HG02763 (cell line): ENCODE results near the gene RASA4B.
"Not testable (repeated sequence)": the region's sequence is repeated elsewhere in the genome, so short reads cannot be mapped to it uniquely, and the experiment has no call there.

Experiments
- ATAC-seq: cut with Tn5 transposase; IDR thresholded peaks from one replicate; pipeline ENCODE4 v1.9.1; 2021; ENCODE audit warnings: mild to moderate bottlenecking, moderate library complexity; ENCODE audit not compliant: unreplicated experiment

The RASA4B gene

DNA sequence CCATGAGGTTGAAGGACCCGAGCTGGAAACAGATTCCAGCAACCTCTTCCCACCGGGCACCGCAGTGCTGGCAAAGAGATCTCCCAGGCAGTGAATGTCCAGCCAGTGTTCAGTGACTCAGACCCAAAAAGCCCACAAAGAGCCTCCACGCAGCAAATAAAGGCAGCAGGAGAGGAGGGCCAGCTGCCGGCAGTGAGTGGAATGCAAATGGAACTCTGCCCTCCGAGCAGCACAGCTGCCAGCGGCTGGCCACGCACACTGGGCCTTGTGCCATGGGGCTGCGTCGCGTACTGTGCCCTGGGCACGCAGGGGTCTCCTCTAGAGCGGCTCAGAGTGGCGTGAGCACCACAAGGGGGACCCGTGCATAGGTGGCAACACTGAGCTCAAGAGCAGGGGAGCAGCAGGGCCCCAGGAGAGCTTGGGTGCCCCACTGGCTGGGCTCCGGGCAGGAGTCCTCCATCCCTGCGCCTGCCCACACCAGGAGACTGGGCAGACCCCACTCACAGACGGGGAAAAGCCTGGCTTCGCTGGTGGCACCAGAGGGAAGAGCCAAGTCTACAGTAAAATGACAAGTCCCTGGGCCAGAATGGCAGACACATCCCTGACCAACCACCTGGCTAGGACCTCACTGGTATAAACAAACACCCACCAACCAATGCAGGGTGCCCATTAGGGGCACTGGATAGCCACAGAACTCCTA is 42.7 kb downstream of the RASA4B start:
- ATAC-seq, result not testable (repeated sequence)

DNA sequence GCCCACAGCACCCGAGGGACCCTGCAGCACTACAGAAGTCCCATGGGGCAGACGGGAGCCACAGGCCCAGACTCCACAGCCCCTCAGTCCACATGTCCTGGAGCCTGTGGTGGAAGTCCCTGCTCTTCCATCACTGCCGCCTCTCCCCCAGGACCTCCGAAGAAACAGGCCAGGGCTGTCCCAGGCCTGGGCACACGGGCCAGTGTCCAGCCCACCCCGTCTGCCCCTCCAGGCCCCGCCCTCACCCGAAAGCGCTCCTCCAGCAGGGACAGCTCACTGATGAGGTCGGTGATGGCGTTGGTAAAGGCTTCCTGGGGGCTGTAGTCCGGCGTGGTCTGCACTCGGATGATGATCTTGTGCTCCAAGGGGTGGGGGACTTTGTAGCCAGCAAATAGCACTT is 43.5 kb downstream of the RASA4B start:
- ATAC-seq, result not testable (repeated sequence)

DNA sequence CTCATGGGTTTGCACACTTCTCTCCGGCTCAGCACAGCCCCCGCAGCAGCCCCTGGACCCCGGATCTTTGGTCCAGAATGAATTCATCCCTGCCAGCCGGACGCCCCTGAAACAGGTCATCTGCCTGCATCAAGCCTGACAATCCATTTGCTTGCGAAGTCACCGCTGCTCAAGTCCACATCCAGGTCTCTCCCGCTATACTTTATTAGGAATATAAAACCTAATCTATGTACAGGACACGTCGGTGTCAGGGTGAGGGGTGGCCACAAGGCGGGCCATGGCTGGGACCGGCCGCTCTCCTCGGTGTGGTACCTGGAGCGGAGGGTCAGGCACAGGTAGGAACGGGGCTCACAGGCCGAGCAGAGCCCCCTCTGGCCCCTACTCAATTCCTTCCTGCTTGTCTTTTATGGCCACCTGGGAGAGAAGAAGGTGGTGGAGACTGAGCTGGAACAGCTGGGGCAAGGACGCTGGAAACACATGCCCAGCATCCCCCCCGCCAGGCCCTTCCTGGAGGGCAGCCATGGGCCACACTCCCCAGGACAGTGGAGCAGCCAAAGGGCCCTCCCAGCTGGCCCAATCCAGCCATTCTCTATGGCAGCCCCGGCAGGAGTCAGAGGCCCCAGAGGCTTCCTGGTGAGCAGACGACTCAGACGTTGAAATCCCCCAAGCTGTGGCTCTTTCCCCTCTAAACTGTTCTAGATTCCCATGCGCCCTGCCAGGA is 44.1 kb downstream of the RASA4B start:
- no peak for ATAC-seq

DNA sequence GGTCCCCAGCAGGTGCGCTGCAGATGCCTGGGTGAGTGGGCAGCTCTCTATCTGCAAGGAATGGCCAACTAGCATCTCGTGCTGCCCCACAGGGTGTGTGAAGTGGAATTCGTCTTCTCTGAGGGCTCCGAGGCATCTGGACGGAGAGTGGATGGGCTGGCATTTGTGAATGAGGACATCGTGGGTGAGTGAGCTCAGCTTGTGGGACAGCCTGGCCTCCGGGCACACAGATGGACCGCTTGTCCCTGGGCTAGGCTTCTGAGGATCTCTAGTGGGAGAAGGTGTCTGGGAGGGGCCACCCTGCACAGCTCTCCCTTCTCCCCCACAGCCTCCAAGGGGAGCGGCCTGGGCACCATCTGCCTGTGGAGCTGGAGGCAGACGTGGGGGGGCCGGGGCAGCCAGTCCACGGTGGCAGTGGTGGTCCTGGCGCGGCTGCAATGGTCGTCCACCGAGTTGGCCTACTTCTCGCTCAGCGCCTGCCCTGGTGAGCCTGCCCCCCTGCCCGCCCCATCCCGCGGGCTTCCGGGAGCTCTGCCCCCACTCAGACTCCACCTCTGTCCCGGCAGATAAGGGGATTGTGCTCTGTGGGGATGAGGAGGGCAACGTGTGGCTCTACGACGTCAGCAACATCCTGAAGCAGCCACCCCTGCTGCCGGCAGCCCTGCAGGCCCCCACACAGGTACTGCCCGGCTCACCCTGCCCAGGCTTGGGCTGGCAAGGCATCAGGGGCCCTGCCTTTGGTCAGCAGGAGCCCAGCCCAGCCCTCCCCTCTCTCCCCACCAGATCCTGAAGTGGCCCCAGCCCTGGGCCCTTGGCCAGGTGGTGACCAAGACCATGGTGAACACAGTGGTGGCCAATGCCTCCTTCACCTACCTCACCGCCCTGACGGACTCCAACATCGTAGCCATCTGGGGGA is 45.2 kb downstream of the RASA4B start:
- ATAC-seq, result no peak

DNA sequence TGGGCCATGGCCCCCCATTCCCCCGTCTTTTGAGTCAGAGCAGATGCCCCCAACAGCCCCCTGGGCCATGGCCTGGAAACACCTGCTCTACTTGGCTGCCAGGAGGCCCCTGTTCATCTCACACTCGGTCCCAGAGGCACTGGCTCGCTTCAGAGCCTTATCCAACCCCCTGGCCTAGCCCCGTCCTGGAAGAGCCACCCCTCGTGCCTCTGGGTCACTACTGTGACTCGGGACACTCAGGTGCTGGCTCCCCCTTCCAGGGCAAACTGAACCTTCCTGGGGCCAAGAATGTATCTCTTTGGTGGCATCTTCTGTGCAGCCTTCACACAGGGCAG is 45.8 kb downstream of the RASA4B start:
- ATAC-seq, result no peak

DNA sequence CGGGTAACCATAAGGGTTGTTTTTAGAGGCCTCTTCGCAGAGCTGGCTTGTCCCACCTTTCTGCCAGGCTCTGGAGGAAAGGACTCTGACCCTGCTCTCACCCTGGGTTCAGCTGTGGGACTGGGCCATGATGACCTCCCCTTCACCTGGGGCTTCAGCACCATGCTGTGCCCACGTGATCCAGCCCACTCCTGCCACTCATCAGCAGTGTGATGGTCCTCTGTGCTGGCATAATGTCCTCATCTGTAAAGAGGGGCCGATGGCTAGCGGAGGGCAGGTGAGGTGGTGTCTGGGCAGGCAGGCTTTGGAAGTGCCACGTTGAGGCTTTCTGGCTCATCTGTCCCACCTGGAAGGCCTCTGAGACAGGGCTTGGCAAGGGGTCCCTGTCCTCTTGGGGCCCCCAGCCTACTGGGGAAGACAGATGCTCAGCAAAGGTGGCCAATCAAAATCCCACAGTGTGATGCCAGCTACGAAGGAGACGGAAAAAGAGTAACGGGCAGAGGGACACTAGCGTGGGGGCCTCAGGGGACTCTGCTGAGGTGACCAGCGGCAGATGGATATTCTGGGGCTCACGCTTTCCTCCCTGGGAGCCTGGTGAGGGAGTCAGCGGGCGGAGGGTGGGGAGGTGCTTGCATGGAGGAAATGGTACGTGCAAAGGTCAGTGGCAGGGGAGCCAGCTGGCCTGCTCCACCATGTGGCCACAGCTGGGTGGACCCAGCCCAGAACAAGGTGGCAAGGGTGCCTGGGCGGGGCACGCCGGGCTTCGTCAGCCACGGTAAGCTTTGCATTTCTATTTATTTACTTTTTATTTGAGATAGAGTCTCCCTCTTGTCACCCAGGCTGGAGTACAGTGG is 47.4 kb downstream of the RASA4B start:
- ATAC-seq, result no peak

DNA sequence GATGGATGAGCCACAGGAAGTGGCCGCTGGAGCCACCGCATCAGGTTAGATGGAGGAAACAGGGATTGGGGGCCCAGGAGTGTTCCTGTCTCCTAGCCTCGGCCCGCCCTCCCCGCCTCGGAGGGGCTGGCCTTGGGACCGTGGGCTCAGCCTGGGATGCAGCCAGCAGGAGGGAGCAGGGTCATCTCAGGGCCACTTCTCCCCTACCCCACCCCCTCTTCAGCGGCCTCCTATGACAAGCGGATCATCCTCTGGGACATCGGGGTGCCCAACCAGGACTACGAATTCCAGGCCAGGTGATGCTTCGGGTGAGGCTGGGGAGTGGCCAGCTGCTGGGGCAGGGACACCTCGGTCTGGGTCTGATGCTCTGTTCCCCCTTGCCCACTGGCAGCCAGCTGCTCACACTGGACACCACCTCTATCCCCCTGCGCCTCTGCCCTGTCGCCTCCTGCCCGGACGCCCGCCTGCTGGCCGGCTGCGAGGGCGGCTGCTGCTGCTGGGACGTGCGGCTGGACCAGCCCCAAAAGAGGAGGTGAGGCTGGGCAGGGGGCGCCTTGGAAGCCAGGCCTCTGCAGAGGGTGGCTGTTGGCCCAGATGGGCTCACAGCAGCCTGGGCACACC is 48.1 kb downstream of the RASA4B start:
- no peak for ATAC-seq

DNA sequence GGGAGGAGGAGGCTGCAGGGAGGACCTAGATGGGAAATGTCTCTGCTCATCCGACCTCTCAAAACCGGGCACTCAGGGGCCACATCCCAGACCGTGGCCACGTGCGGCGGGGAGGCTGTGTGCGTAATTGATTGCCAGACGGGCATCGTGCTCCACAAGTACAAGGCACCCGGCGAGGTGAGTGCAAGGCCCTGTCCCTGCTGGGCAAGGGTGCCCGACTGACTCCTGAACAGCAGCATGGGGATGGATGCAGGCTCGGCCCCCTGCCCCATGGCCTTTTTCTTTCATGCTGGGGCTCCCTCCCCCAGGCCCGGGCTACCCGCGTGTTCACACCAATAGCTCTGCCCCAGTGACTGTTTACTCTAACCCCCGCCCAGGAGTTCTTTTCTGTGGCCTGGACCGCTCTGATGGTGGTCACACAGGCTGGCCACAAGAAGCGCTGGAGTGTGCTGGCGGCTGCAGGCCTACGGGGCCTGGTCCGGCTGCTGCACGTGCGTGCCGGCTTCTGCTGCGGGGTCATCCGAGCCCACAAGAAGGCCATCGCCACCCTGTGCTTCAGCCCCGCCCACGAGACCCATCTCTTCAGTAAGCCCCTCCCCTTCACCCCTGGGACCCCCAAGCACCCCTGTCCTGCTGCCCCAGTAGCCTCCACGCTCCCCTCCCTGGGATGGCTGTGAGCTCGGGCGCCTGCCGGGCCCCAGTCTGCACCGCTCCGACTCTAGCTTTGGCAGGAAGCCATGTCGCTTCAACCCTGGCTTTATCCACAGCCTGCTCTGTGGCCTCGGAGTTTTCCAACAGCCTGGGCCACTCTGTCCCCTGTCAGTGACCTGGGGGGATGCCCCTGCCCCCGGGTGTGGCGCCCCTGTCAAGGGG is 48.9 kb downstream of the RASA4B start:
- no peak for ATAC-seq

DNA sequence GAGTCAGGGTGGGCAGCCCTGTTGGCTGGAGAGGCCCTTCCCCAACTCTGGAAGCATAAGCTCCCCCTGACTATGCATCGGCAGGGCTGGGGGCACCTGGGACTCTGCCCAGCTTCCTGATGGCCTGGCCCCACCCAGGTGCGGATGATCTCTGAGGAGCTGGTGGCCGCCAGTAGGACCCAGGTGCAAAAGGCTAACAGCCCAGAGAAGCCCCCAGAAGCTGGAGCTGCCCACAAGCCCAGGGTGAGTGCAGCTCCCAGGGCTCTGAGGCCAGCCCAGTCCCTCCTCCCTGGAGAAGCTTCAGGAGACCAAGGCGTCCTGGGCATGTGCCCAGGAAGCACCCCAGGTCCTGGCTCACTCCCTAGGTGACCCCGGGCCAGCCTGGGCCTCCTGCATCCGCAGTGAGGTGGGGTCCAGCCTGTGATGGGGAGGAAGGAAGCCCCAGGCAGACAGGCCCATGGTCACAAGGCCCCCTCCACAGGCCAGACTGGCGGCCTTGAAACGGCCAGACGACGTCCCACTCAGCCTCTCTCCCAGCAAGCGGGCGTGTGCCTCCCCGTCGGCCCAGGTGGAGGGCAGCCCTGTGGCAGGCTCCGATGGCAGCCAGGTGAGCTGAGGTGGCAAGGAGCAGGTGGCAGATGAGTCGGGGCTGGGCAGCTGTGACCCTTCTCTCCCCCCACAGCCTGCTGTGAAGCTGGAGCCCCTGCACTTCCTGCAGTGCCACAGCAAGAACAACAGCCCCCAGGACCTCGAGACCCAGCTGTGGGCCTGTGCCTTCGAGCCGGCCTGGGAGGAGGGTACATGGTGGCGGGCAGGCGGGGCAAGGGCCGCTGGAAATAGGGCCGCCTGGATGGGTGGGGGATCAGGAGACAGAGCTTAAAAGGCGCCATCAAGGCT is 49.7 kb downstream of the RASA4B start:
- ATAC-seq, result no peak

DNA sequence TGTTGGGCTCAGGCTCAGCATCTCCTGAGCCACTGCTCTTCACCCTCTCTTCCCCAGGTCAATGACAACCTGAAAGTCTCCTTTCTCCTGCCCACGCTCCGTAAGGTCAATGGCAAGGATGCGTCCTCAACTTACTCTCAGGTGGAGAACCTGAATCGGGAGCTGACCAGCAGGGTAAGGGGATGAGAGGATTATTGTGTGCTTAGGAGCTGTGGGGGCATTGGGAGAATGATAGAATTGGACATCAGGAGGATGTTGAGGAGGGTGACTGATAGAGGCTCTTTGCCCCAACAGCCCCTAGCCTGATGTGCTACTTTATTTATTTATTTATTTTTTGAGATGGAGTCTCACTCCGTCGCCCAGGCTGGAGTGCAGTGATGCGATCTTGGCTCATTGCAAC is 51.5 kb downstream of the RASA4B start:
- ATAC-seq, result no peak

DNA sequence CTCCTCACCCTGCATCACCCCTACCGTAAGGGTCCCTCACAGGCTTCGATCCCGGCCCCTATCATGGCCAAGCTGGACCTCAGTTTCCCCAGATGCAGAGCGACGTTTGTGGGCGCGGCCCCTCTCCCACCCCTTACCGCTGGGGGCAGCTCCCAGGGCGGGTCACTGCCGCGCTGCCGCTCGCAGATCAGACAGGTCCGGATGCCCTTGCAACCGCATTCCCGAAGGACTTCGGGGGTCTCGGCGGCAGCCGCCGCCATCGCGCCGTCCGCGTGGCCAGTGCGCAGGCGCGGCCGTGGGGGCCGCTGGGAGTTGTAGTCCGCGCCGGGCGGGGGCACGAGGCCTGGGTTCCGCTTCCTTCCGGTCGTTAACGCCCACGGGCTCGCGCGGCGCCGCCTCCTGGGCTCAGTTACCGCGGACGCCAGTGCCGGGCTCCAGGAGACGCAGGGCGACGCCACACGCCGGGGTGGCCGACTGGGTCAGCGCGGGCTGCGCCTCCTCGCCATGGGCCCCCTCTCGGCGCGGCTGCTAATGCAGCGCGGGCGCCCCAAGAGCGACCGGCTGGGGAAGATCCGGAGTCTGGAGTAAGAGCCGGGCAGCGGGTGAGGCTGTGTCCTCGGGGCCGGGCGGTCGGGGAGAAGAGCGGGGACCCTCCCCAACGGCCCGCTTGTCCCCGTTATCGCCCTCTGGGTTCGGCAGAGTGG is 52.8 kb downstream of the RASA4B start, which contains the start of the genes ALKBH4 and LRWD1:
Gene ALKBH4 (minus strand): TSS at position 287 of the 704 bp plus-strand sequence. CDS start 27 bp downstream, at position 260.
Gene LRWD1 (plus strand): TSS at position 408 of the 704 bp plus-strand sequence. CDS start 97 bp downstream, at position 505.
- ATAC-seq, result peak; percentile 92

DNA sequence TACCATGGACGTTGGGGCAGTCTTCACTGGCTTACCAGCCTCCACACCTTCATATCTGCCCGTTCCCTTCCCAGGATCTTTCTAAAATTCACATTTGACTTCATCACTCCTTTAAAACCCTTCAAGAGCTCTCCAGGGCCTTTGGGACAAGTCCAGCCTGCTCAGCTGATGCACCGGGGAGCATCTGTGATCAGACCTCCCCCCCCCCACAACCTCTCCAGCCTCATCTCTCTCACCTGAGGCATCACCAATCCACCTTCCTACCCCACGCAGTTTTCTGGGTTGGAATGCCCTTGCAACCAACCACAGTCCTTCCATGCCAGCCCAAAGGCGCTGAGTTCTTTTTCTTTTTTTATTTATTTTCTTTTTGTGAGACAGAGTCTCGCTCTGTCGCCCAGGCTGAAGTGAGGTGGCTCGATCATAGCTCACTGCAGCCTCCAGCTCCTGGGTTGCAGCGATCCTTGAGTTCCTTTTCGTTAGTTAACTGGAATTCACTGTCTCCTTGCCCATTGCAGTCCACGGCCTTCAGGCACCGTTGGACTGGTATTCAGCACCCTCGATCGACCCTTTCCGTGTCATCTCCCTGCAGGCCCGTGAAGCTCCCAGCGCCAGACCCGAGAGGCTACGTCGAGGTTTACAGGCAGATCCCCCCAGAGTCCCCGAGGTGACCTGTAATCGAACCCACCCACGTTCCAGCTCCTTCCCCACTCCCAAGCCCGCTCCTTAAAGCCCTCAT is 53.6 kb downstream of the RASA4B start:
- ATAC-seq, result no peak

DNA sequence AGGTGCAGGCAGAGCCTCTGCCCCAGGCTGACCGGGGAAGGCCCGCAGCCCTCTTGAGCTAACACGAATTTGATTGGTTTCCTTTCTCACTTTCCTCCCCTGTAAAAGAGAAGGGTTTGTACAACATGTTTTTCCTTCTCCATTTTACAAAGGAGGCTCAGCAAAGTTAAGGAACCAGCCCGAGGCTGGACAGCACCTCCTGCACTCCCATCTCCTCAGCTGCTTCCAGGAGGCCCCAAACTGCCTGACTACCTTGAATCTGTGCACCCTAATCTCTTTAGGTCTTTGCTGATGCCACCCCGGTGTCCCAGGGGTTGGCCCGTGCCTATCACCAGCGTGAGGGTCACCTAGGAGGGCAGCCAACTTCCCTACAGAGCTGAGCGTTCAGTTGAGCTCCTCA is 57.1 kb downstream of the RASA4B start:
- no peak for ATAC-seq

DNA sequence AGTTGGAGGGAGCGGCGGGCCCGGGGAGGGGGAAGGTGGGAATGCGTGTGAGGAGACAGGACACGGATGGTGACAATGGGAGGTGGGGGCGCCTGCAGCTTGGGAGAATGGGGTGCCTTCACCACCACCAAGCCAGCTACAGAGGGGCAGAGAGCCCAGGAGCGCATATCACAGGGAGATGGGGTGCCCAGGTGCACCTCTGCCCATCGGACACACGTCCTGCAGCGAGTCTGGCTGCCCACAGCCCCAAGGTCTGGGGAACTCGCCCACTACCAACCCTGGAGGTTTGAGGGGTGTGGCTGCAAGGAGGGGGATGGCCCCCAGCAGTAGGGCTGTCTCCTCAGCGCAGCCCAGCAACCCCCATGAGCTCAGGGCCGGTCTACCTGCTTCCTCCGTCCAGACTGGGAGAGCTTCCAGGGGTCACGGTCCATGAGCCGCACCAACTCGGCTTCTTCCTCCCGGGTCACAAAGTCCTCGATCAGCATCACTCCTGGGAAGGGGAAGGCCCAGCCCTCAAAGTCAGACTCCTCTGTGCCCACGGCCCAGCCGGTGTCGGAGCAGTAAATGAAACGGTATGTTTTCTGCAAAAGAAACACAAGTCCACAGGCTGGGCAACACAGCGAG is 58.2 kb downstream of the RASA4B start:
- ATAC-seq, result no peak

DNA sequence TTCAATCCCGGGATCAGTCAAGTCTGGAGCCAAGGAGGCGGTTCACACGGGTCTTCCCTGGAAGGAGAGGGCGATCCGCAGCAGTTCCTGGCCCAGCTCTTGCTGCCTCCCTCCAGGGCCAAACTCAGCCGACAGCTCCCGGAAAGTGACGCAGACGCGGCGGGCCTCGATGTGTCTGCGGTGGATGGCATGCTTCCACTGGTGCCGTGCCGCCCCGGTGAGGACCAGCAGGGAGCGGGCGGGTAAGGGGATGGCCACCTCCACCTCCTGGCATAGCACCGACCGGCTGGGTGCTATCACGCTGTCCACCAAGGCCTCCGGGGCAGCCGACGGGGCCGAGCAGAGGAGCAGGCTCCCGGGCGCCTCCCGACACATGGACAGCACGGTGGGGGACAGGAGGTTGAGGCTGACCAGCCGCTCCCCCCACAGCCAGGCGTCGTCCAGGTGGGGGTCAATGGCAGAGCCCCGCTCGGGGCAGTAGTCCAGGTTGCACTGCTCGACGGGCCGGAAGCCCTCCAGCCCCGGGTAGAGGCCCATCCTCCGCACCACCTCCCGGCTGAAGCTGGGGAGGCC is 60.1 kb downstream of the RASA4B start:
- no peak for ATAC-seq

DNA sequence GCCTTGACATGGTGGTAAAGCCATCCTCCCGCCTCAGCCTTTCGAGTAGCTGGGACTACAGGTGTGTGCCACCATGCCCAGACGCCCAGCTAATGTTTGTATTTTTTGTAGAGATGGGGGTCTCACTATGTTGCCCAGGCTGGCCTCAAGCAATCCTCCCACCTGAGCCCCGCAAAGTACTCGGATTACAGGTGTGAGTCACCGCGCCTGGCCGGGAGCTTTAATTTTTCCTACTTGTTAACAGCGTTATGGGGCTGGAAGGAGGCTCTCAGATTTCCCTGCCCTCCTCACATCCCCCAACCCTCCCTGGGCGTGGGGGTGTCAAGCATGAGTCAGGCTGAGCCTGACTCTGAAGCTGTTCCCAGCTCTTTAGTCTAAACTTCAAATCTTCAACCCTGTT is 61.2 kb downstream of the RASA4B start:
- ATAC-seq, result no peak
